ENCODE data around the gene TMEM200B. TPM values are rescaled to one million over a fixed set of nuclear protein-coding genes. Genes with fewer than 3 reads are reported as not detected.

The TMEM200B gene
- total and polyA plus RNA-seq, 10 of the 15 experiments (the other 5 are each of a cell fraction or from before 2014, with no cell fraction given): 0.03 to 1.4 (median 0.08) TPM; not detected in 3

GRCh38 chr1:29126198-29126597 is 2.5 kb upstream of the TMEM200B start (continued):
- no peak for TF ChIP-seq PBX3 (IDR thresholded peaks at IDR 0.05; ENCODE audit: insufficient replicate concordance, low read depth, low read length)

GRCh38 chr1:29125788-29126187 is 2.1 kb upstream of the TMEM200B start:
- Histone ChIP-seq H3K79me2 (ENCODE audit: control insufficient read depth, insufficient read depth, low read length) (no peaks in the 10 kb centered on the region), H3K36me3 (ENCODE audit: control insufficient read depth in 2 of 2, insufficient read depth in 2 of 2, low read length in 1 of 2) (no peaks in the 10 kb centered on the region), H3K4me1 (ENCODE audit: control insufficient read depth, insufficient read depth, low read length) (no peaks in the 10 kb centered on the region), H3K9ac (ENCODE audit: control insufficient read depth, insufficient read depth, low read length) (no peak overlapping the region), H3K9me3 (replicated peaks; ENCODE audit: control insufficient read depth, insufficient read depth, low read length) (no peaks in the 10 kb centered on the region), H2AFZ (ENCODE audit: control insufficient read depth, low read depth, low read length) (no peak overlapping the region), H3K4me2 (ENCODE audit: control insufficient read depth, insufficient read depth) (no peak overlapping the region), H3K27ac (ENCODE audit: control insufficient read depth, insufficient read depth) (no peak overlapping the region), H3K27me3 (replicated peaks in 1 of 2; ENCODE audit: control insufficient read depth in 2 of 2, insufficient read depth in 2 of 2, low read length in 1 of 2) (peaks cover 6 to 16% of the 10 kb centered on the region in 2 experiments; a peak in 3 of 4 replicates), H4K20me1 (ENCODE audit: control insufficient read depth, insufficient read depth) (no peaks in the 10 kb centered on the region; the same call in 1 of the 2 replicates), H3K4me3 (no peak overlapping the region)
- SMC1A ChIA-PET (ENCODE audit: uncharacterized antibody, unreplicated experiment): no interaction called here
- POLR2A ChIA-PET: no interaction called here
- no peak for FAIRE-seq
- 35% methylated on average over 6 of the region's 6 CpGs for WGBS (ENCODE audit: insufficient coverage, insufficient replicate concordance, low lambda C conversion rate, missing lambda C conversion rate)
- intact Hi-C loops (cut with micrococcal nuclease; ENCODE audit: unreplicated experiment) (no loop called here), in situ Hi-C loops (cut with MboI) (no loop called here)
- RAD21 ChIA-PET (ENCODE audit: unreplicated experiment): no interaction called here
- CTCF ChIA-PET: no interaction called here
- no peak for ATAC-seq
- DNase-seq (ENCODE audit: low read depth, low spot score): no peak
- no TSS peak for BruUV-seq (replicated peaks)
- TF ChIP-seq SREBF1 (IDR thresholded peaks at IDR 0.05; ENCODE audit: low read length) (no peak), ZBTB33 (IDR thresholded peaks at IDR 0.05) (no peak), SREBF2 (IDR thresholded peaks at IDR 0.05; ENCODE audit: low read length) (no peak), ZBTB11 (CRISPR knock-in tag; IDR thresholded peaks at IDR 0.05) (no peak), DPF2 (IDR thresholded peaks at IDR 0.05) (no peak), SMAD1 (IDR thresholded peaks at IDR 0.05; ENCODE audit: low read depth, partially characterized antibody) (no peak), ZNF384 (IDR thresholded peaks at IDR 0.05; ENCODE audit: borderline replicate concordance, low read depth, low read length) (no peak)
